CD14-positive monocyte (primary cell): ENCODE data around the gene ASPN. TPM values are rescaled to one million over a fixed set of nuclear protein-coding genes. Genes with fewer than 3 reads are reported as not detected.

Source experiments
- DNase-seq, 3 donors: peaks; one replicate each; pipeline ENCODE4 v3.0.0-alpha.2; 2011 to 2022
- H2AFZ ChIP-seq: 2 replicates; pipeline ENCODE4 v1.6.0; 2012; ENCODE audit warnings: mild to moderate bottlenecking, low read depth, low read length, inconsistent platforms; ENCODE audit not compliant: insufficient read depth, poor library complexity, severe bottlenecking
- H3K27ac ChIP-seq, 2 donors: 1 replicate in 1 of 2; 2 replicates in 1 of 2; pipeline ENCODE4 v1.5.1; 2012 to 2013; ENCODE audit warnings: low read length in 2 of 2, control low read depth in 1 of 2, inconsistent platforms in 1 of 2, low read depth in 1 of 2, mild to moderate bottlenecking in 1 of 2
- H3K27me3 ChIP-seq, 2 donors: one replicate each; pipeline versions ENCODE4 v1.6.0 to v1.6.1; 2011 to 2013; ENCODE audit warnings: low read length in 2 of 2; ENCODE audit not compliant: control insufficient read depth in 2 of 2, insufficient read depth in 2 of 2
- H3K36me3 ChIP-seq, 2 donors: replicated peaks in 1 of 2; 1 replicate in 1 of 2; 2 replicates in 1 of 2; pipeline versions ENCODE4 v1.5.1 to v1.6.1; 2012 to 2013; ENCODE audit warnings: low read length in 2 of 2, control low read depth in 1 of 2, inconsistent platforms in 1 of 2, mild to moderate bottlenecking in 1 of 2; ENCODE audit not compliant: insufficient read depth in 2 of 2, control insufficient read depth in 1 of 2
- H3K4me1 ChIP-seq, 2 donors: 1 replicate in 1 of 2; 2 replicates in 1 of 2; pipeline versions ENCODE4 v1.5.1 to v1.6.1; 2012 to 2013; ENCODE audit warnings: low read length in 2 of 2, control low read depth in 1 of 2, inconsistent platforms in 1 of 2, mild to moderate bottlenecking in 1 of 2, moderate library complexity in 1 of 2; ENCODE audit not compliant: insufficient read depth in 2 of 2, control insufficient read depth in 1 of 2
- H3K4me2 ChIP-seq: replicated peaks from 2 replicates; pipeline ENCODE3; 2012; ENCODE audit warnings: low read length, moderate library complexity, mild to moderate bottlenecking; ENCODE audit not compliant: poor library complexity, severe bottlenecking; ENCODE audit errors: extremely low read depth
- H3K4me3 ChIP-seq, 3 experiments: fragments of 200-600 bp in 1 of 3; sonication (generic) in 1 of 3; replicated peaks in 1 of 3; 1 replicate in 2 of 3; 2 replicates in 1 of 3; pipeline ENCODE4 v1.5.1; 2011 to 2013; ENCODE audit warnings: low read length in 3 of 3, mild to moderate bottlenecking in 3 of 3, control low read depth in 2 of 3, low read depth in 2 of 3, inconsistent platforms in 1 of 3, moderate library complexity in 1 of 3
- H3K79me2 ChIP-seq: 2 replicates; pipeline ENCODE4 v1.6.0; 2012; ENCODE audit warnings: mild to moderate bottlenecking, control low read depth, inconsistent platforms, low read length, moderate library complexity; ENCODE audit not compliant: insufficient read depth
- H3K9ac ChIP-seq: 2 replicates; pipeline ENCODE4 v1.6.0; 2017; ENCODE audit warnings: low read length, mild to moderate bottlenecking; ENCODE audit not compliant: insufficient read depth, poor library complexity, severe bottlenecking
- H3K9me3 ChIP-seq, 2 donors: replicated peaks in 1 of 2; 1 replicate in 1 of 2; 2 replicates in 1 of 2; pipeline versions ENCODE4 v1.5.1 to v1.6.1; 2012 to 2013; ENCODE audit warnings: low read length in 2 of 2, control low read depth in 1 of 2; ENCODE audit not compliant: control insufficient read depth in 1 of 2, insufficient read depth in 1 of 2
- H4K20me1 ChIP-seq: 2 replicates; pipeline ENCODE4 v1.6.0; 2012; ENCODE audit warnings: mild to moderate bottlenecking, low read length, control low read depth, moderate library complexity; ENCODE audit not compliant: insufficient read depth
- H3K27ac Mint-ChIP-seq, 7 donors: one replicate each; pipeline ENCODE4 v1.8.0; 2020; ENCODE audit warnings: mild to moderate bottlenecking in 7 of 7, mixed read lengths in 7 of 7, moderate library complexity in 6 of 7, inconsistent platforms in 2 of 7
- H3K27me3 Mint-ChIP-seq, 3 donors: one replicate each; pipeline ENCODE4 v1.8.0; 2021 to 2022; ENCODE audit warnings: low read depth in 3 of 3, mild to moderate bottlenecking in 3 of 3, mixed read lengths in 3 of 3, moderate library complexity in 3 of 3, inconsistent platforms in 1 of 3
- H3K36me3 Mint-ChIP-seq, 2 donors: one replicate each; pipeline ENCODE4 v1.8.0; 2020; ENCODE audit warnings: mixed read lengths in 2 of 2, inconsistent platforms in 1 of 2, mild to moderate bottlenecking in 1 of 2
- H3K4me1 Mint-ChIP-seq: one replicate; pipeline ENCODE4 v1.8.0; 2020; ENCODE audit warnings: mild to moderate bottlenecking, mixed read lengths
- H3K4me3 Mint-ChIP-seq, 2 donors: one replicate each; pipeline ENCODE4 v1.8.0; 2020; ENCODE audit warnings: mild to moderate bottlenecking in 2 of 2, mixed read lengths in 2 of 2, moderate library complexity in 1 of 2
- H3K9me3 Mint-ChIP-seq, 7 donors: one replicate each; pipeline ENCODE4 v1.8.0; 2020 to 2022; ENCODE audit warnings: mixed read lengths in 7 of 7, mild to moderate bottlenecking in 6 of 7, moderate library complexity in 6 of 7, inconsistent platforms in 2 of 7
- WGBS: methylation state at CpG from one replicate; pipeline ENCODE4 v1.1.5; 2013; ENCODE audit warnings: missing lambda C conversion rate; ENCODE audit not compliant: insufficient coverage; 5-methylcytosine and 5-hydroxymethylcytosine counted together
- intact Hi-C, 2 donors: fragments of 100-400 bp; cut with micrococcal nuclease; formaldehyde crosslinking; loops; one replicate each; pipeline versions ENCODE4 v1.15.0 to v1.15.1; 2023
- polyA plus RNA-seq, 3 donors: library from polyadenylated mRNA; depleted of rRNA in 1 of 3; unstranded in 2 of 3; stranded (reverse) in 1 of 3; fragments of 300-500 nt in 2 of 3; fragments of >200 nt in 1 of 3; fragmentation: Illumina TruSeq in 2 of 3; gene quantifications; 1 replicate in 2 of 3; 2 replicates in 1 of 3; pipeline ENCODE4 v1.2.3, GENCODE V29; 2012 to 2021
- TF ChIP-seq, protein P1 (sequence below): fragments of 200-600 bp; IDR thresholded peaks from one replicate; pipeline ENCODE4 v1.8.0; 2022; ENCODE audit warnings: antibody characterized with exemption, mild to moderate bottlenecking

ASPN gene
- polyA plus RNA-seq, 3 donors = not detected

DNA sequence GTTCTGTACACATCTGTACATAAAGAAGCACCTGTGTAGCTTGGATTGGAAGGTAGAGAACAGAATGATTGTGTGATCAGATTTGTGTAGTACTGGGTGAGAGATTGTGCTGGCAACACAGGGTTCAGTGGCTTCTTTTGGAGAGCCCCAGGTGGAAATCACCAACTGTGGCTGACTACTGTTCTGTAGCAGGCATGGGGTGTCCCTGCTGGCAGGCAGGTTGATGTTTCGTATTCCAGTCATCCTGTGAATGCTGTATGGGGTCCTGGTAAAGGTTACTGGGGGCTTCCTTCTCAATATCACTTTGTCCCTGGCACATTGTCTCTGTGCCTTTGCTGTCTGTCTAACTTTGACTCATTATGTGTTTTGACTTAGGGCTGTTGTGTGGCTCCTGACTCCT lies 5.3 kb downstream of the ASPN start:
- Mint-ChIP-seq H3K27me3 (peaks cover 0 to under 1% (median 0%) of the 10 kb centered on the region in 3 donors), H3K36me3 (peaks cover 0 to 3% of the 10 kb centered on the region in 2 donors), H3K4me1 (peaks cover 4% of the 10 kb centered on the region), H3K27ac (no peak overlapping the region), H3K9me3 (no peaks in the 10 kb centered on the region), H3K4me3 (no peak overlapping the region)
- intact Hi-C loops = no loop called here
- Histone ChIP-seq H3K9ac (no peak overlapping the region), H3K79me2 (no peaks in the 10 kb centered on the region), H3K4me3 (no peak overlapping the region), H3K9me3 (no peaks in the 10 kb centered on the region), H3K4me2 (no peak overlapping the region), H3K27me3 (no peaks in the 10 kb centered on the region), H3K4me1 (no peaks in the 10 kb centered on the region), H2AFZ (no peak overlapping the region), H3K27ac (no peak overlapping the region), H3K36me3 (no peaks in the 10 kb centered on the region), H4K20me1 (no peaks in the 10 kb centered on the region)
- TF ChIP-seq, protein P1, sequence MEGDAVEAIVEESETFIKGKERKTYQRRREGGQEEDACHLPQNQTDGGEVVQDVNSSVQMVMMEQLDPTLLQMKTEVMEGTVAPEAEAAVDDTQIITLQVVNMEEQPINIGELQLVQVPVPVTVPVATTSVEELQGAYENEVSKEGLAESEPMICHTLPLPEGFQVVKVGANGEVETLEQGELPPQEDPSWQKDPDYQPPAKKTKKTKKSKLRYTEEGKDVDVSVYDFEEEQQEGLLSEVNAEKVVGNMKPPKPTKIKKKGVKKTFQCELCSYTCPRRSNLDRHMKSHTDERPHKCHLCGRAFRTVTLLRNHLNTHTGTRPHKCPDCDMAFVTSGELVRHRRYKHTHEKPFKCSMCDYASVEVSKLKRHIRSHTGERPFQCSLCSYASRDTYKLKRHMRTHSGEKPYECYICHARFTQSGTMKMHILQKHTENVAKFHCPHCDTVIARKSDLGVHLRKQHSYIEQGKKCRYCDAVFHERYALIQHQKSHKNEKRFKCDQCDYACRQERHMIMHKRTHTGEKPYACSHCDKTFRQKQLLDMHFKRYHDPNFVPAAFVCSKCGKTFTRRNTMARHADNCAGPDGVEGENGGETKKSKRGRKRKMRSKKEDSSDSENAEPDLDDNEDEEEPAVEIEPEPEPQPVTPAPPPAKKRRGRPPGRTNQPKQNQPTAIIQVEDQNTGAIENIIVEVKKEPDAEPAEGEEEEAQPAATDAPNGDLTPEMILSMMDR = no peak
- WGBS = no CpG with 5 or more reads among the region's 1 CpG
- no peak for DNase-seq

DNA sequence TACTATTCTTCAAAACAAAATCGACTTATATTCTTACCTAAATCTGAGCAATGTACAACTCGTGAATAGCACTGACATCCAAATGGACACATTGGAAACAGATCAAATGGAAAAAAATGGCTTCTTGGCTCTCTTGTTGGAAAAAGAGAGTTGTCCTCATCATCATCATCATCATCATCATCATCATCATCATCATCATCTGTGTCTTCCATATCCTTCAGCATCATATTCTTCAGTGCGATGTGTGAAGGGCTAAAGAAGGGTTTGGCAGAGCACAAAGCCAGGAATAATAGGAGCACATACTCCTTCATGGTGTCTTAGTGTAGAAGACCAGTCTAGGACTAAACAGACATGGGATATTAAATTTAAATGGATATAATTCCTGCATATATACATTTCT lies 7.7 kb downstream of the ASPN start:
- no peaks in the 10 kb centered on the region for H4K20me1 ChIP-seq
- no CpG with 5 or more reads among the region's 3 CpGs for WGBS
- Mint-ChIP-seq H3K4me1 (no peaks in the 10 kb centered on the region), H3K4me3 (no peak overlapping the region), H3K27me3 (peaks cover 0 to 2% (median 0%) of the 10 kb centered on the region in 3 donors), H3K27ac (no peak overlapping the region), H3K9me3 (no peaks in the 10 kb centered on the region), H3K36me3 (peaks cover 0 to 3% of the 10 kb centered on the region in 2 donors)
- no peaks in the 10 kb centered on the region for H3K27me3 ChIP-seq
- H3K4me1 ChIP-seq = no peaks in the 10 kb centered on the region
- no peaks in the 10 kb centered on the region for H3K9me3 ChIP-seq
- H3K36me3 ChIP-seq = no peaks in the 10 kb centered on the region
- H2AFZ ChIP-seq = no peak overlapping the region
- TF ChIP-seq, protein P1 = no peak
- no peak overlapping the region for H3K4me3 ChIP-seq
- no peak for DNase-seq
- H3K27ac ChIP-seq = no peak overlapping the region
- intact Hi-C loops = no loop called here
- no peaks in the 10 kb centered on the region for H3K79me2 ChIP-seq
- no peak overlapping the region for H3K4me2 ChIP-seq
- H3K9ac ChIP-seq = no peak overlapping the region
